SK-N-MC (cell line): ENCODE measurements around the gene USP3.

Experiments used
- EZH2 ChIP-seq: fragments of 200-600 bp; sonication (generic); IDR thresholded peaks from one replicate; pipeline ENCODE4 v1.6.1; 2017; ENCODE audit warnings: antibody characterized with exemption
- POLR2AphosphoS5 ChIP-seq: IDR thresholded peaks from 2 replicates; pipeline ENCODE4 v1.6.1; 2012; ENCODE audit warnings: mild to moderate bottlenecking, low read depth, low read length, borderline replicate concordance

DNA sequence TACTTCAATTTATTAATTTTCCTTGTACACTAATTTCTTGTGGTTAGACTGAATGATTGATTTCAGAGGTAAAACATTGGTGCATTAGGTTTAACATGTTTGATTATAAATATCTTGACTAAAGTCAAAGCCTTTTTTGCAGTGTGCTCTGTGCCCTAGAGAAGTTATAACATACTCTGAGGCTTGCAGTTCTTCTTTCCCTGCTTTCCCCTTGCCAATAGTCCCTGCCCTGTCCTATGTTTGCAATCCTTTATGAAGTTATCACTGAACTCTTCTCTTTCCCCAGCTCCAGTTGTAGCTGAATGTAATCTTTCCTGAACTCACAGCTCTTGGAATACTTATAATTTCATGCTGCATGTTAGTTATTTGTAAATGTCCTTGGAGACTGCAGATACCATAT lies 35.6 kb downstream of the USP3 start:
- TF ChIP-seq POLR2AphosphoS5 = no peak
- no peak for TF ChIP-seq EZH2
